Liver (tissue), 3 donors: Measurements from ENCODE around the gene KBTBD7.

Experiments used
- HNF4G ChIP-seq: IDR thresholded peaks from 2 replicates; pipeline ENCODE4 v1.6.1; 2016; ENCODE audit warnings: antibody characterized with exemption
- TF ChIP-seq, protein P1 (sequence below): IDR thresholded peaks from 2 replicates; pipeline ENCODE4 v1.6.1; 2016; ENCODE audit warnings: antibody characterized with exemption, mild to moderate bottlenecking
- TF ChIP-seq, protein P2 (sequence below): fragments of 150-350 bp; IDR thresholded peaks from 2 replicates; pipeline ENCODE4 v1.5.1; 2017; ENCODE audit warnings: improper control_type of control experiment, low read depth, low read length; ENCODE audit not compliant: missing input control
- TF ChIP-seq, protein P3 (sequence below): IDR thresholded peaks from 2 replicates; pipeline ENCODE4 v1.6.1; 2016; ENCODE audit warnings: antibody characterized with exemption
- donor health status: healthy.
- donor health status: healthy.

DNA sequence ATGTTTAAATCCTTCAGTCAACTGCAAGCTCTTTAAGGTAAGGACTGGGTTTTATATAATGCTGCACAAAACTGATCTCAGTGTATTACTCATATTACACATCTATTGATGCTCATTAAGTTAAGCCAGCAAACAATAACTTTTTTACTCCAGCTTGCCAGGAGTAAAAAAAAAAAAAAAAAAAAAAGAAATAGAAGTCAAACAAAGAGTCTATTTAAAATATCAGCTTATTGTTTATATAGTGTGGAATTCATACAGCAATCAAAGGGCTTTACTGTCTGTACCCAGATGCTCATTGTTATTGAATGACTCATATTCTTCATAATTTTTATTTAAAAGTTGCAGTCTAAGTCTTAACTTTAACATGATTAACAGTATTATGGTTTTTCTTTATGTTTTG lies 21.8 kb upstream of the KBTBD7 start:
- TF ChIP-seq, protein P1, sequence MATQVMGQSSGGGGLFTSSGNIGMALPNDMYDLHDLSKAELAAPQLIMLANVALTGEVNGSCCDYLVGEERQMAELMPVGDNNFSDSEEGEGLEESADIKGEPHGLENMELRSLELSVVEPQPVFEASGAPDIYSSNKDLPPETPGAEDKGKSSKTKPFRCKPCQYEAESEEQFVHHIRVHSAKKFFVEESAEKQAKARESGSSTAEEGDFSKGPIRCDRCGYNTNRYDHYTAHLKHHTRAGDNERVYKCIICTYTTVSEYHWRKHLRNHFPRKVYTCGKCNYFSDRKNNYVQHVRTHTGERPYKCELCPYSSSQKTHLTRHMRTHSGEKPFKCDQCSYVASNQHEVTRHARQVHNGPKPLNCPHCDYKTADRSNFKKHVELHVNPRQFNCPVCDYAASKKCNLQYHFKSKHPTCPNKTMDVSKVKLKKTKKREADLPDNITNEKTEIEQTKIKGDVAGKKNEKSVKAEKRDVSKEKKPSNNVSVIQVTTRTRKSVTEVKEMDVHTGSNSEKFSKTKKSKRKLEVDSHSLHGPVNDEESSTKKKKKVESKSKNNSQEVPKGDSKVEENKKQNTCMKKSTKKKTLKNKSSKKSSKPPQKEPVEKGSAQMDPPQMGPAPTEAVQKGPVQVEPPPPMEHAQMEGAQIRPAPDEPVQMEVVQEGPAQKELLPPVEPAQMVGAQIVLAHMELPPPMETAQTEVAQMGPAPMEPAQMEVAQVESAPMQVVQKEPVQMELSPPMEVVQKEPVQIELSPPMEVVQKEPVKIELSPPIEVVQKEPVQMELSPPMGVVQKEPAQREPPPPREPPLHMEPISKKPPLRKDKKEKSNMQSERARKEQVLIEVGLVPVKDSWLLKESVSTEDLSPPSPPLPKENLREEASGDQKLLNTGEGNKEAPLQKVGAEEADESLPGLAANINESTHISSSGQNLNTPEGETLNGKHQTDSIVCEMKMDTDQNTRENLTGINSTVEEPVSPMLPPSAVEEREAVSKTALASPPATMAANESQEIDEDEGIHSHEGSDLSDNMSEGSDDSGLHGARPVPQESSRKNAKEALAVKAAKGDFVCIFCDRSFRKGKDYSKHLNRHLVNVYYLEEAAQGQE = no peak
- TF ChIP-seq HNF4G = no peak
- TF ChIP-seq, protein P2, sequence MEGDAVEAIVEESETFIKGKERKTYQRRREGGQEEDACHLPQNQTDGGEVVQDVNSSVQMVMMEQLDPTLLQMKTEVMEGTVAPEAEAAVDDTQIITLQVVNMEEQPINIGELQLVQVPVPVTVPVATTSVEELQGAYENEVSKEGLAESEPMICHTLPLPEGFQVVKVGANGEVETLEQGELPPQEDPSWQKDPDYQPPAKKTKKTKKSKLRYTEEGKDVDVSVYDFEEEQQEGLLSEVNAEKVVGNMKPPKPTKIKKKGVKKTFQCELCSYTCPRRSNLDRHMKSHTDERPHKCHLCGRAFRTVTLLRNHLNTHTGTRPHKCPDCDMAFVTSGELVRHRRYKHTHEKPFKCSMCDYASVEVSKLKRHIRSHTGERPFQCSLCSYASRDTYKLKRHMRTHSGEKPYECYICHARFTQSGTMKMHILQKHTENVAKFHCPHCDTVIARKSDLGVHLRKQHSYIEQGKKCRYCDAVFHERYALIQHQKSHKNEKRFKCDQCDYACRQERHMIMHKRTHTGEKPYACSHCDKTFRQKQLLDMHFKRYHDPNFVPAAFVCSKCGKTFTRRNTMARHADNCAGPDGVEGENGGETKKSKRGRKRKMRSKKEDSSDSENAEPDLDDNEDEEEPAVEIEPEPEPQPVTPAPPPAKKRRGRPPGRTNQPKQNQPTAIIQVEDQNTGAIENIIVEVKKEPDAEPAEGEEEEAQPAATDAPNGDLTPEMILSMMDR = no peak
- TF ChIP-seq, protein P3, sequence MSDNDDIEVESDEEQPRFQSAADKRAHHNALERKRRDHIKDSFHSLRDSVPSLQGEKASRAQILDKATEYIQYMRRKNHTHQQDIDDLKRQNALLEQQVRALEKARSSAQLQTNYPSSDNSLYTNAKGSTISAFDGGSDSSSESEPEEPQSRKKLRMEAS = no peak
